ENCODE results near the gene MORN1. TPM values are rescaled to one million over a fixed set of nuclear protein-coding genes. Genes with fewer than 3 reads are reported as not detected.

The MORN1 gene
- total RNA-seq, 6 experiments from 2014 or later = 3.1 to 7.1 (median 4.5) TPM

DNA sequence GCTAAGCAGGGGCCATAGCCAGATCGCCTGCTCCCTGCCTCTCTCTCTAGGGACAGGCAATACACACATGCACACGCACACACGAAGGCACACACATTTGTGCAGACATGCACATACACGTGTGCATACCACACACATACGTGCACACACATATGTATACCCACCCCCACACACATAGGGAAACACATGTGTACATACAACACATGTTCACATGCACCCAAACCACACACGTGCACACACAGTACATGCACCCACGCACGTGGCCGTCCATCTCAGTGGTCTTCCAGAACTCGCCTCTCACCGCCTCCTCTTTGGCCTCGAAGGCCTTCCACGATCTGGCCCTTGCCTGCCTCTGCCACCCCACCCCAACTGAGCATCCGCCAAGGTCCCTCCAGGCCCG is 46.3 kb upstream of the MORN1 start:
- H3K4me1 ChIP-seq = no peaks in the 10 kb centered on the region
- intact Hi-C loops (cut with DNase I) = loop anchor here in 1 of 2 donors (10.0 kb wide), 1 partner anchor 167 kb away; no protein-coding TSS in a partner anchor
- H3K27me3 ChIP-seq = peaks cover 0 to 2% of the 10 kb centered on the region in 2 donors
- no peak for TF ChIP-seq POLR2A (IDR thresholded peaks at IDR 0.05)
- TF ChIP-seq, protein P1, sequence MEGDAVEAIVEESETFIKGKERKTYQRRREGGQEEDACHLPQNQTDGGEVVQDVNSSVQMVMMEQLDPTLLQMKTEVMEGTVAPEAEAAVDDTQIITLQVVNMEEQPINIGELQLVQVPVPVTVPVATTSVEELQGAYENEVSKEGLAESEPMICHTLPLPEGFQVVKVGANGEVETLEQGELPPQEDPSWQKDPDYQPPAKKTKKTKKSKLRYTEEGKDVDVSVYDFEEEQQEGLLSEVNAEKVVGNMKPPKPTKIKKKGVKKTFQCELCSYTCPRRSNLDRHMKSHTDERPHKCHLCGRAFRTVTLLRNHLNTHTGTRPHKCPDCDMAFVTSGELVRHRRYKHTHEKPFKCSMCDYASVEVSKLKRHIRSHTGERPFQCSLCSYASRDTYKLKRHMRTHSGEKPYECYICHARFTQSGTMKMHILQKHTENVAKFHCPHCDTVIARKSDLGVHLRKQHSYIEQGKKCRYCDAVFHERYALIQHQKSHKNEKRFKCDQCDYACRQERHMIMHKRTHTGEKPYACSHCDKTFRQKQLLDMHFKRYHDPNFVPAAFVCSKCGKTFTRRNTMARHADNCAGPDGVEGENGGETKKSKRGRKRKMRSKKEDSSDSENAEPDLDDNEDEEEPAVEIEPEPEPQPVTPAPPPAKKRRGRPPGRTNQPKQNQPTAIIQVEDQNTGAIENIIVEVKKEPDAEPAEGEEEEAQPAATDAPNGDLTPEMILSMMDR (IDR thresholded peaks at IDR 0.05) = no peak
- no peak overlapping the region for H3K4me3 ChIP-seq
- DNase-seq (no peak), ATAC-seq (no peak)
- H3K9me3 ChIP-seq = no peaks in the 10 kb centered on the region
- WGBS (ENCODE audit: insufficient coverage, low coverage, low lambda C conversion rate, missing lambda C conversion rate) = 66% methylated on average over 13 of the region's 15 CpGs
- H3K36me3 ChIP-seq = no peaks in the 10 kb centered on the region
- no peak overlapping the region for H3K27ac ChIP-seq

DNA sequence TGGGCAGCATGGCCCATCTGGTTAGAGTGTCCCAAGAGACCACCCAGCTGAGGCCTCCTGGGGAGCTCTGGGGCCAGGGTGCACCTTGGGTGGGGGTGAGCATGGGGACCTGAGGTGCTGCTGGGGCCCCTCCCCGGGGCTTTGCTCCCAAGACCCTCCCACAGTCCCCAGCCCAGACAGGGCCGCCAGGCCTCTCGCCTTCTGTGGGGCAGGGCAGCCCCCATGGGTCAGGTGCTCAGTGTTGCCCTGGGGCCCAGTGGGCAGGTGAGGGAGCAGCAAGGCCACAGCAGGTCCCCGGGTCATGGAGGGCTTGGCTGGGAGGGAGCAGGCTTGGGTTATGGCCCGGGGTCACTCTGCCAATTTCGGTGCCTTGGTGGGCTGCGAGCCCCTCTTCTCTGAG is 45.5 kb upstream of the MORN1 start:
- H3K9me3 ChIP-seq = no peaks in the 10 kb centered on the region
- DNase-seq (no peak), ATAC-seq (no peak)
- no peak for TF ChIP-seq POLR2A (IDR thresholded peaks at IDR 0.05)
- TF ChIP-seq, protein P1 (IDR thresholded peaks at IDR 0.05) = no peak
- no peak overlapping the region for H3K4me3 ChIP-seq
- intact Hi-C loops (cut with DNase I) = loop anchor here in 1 of 2 donors (10.0 kb wide), 1 partner anchor 168 kb away; no protein-coding TSS in a partner anchor
- H3K36me3 ChIP-seq = no peaks in the 10 kb centered on the region
- no peak overlapping the region for H3K27ac ChIP-seq
- H3K27me3 ChIP-seq = no peaks in the 10 kb centered on the region
- H3K4me1 ChIP-seq = no peaks in the 10 kb centered on the region
- WGBS (ENCODE audit: insufficient coverage, low coverage, low lambda C conversion rate, missing lambda C conversion rate) = 40% methylated on average over 1 of the region's 7 CpGs

DNA sequence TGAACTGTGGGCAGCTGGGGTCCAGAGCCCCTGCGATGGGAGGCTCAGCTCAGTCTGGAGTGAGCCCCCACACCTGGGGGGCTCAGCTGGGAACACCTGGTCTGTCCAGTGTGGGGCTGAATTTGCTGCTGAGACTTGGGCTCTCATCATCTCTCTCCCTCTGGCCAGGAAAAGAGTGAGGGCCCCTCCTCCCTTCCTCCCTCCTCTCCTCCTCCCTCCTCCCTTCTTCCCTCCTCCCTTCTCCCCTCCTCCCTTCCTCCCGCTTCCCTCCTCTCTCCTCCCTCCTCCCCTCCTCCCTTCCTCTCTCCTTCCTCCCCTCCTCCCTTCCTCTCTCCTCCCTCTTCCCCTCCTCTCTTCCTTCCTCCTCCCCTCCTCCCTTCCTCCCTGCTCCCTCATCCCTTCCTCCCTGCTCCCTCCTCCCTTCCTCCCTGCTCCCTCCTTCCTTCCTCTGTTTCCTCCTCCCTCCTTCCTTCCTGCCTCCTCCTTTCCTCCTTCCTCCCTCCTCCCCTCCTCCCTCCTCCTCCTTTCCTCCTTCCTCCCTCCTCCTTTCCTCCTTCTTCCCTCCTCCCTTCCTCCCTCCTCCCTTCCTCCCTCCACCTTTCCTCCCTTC is 44.5 kb upstream of the MORN1 start:
- H3K36me3 ChIP-seq = no peaks in the 10 kb centered on the region
- TF ChIP-seq POLR2A (IDR thresholded peaks at IDR 0.05) = no peak
- TF ChIP-seq, protein P1 (IDR thresholded peaks at IDR 0.05) = no peak
- 55% methylated on average over 1 of the region's 2 CpGs for WGBS (ENCODE audit: insufficient coverage, low coverage, low lambda C conversion rate, missing lambda C conversion rate)
- intact Hi-C loops (cut with DNase I) = loop anchor here in 1 of 2 donors (10.0 kb wide), 1 partner anchor 169 kb away; no protein-coding TSS in a partner anchor
- no peak overlapping the region for H3K4me3 ChIP-seq
- ATAC-seq = no peak
- no peak for DNase-seq
- no peaks in the 10 kb centered on the region for H3K27me3 ChIP-seq
- H3K4me1 ChIP-seq = no peaks in the 10 kb centered on the region
- H3K27ac ChIP-seq = no peak overlapping the region
- no peaks in the 10 kb centered on the region for H3K9me3 ChIP-seq

DNA sequence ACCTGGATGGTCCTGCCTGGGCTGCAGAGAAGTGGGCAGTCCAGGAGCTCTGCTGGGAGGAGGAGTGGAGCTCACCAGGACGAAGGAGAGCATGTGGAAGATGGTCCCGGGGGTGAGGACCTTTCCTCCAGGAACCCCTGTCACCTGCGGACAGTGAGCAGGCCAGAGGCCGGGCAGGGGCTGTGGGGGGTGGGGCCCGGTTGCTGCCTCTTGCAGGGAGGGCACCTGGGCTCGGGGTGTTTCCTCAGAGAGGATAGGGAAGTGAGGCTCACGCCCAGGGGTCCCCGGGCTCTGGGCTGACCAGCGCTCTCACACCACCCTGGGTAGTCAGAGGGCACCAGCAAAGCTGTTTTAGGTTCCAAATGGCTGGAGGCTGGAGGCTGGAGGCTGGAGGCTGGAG is 43.7 kb upstream of the MORN1 start:
- Histone ChIP-seq H3K4me3 (no peak overlapping the region), H3K4me1 (no peaks in the 10 kb centered on the region), H3K27ac (no peak overlapping the region), H3K9me3 (no peaks in the 10 kb centered on the region), H3K36me3 (no peaks in the 10 kb centered on the region), H3K27me3 (no peaks in the 10 kb centered on the region)
- DNase-seq (no peak), ATAC-seq (no peak)
- intact Hi-C loops (cut with DNase I) = loop anchor here in 1 of 2 donors (10.0 kb wide), 1 partner anchor 170 kb away; no protein-coding TSS in a partner anchor
- TF ChIP-seq, protein P1 (IDR thresholded peaks at IDR 0.05) = no peak
- no peak for TF ChIP-seq POLR2A (IDR thresholded peaks at IDR 0.05)
- WGBS (ENCODE audit: insufficient coverage, low coverage, low lambda C conversion rate, missing lambda C conversion rate) = no CpG with 5 or more reads among the region's 9 CpGs

Measured in right lobe of liver (tissue), 6 donors.